Caco-2 (cell line): ENCODE measurements around the gene PNMA3. TPM values are rescaled to one million over a fixed set of nuclear protein-coding genes. Genes with fewer than 3 reads are reported as not detected.
"Not testable (repeated sequence)": the region's sequence is repeated elsewhere in the genome, so short reads cannot be mapped to it uniquely, and the experiment has no call there.

Source experiments
- BruUV-seq: library from RNA; stranded (reverse); fragments of 400-500 nt; replicated peaks from 2 replicates; lab custom pipeline; 2021; lab: Mats Ljungman, UMichigan
- CTCF ChIA-PET: fragments of 300-600 bp; sonication (Branson Sonifier 250); formaldehyde crosslinking; loops from one replicate; lab custom pipeline; 2022; ENCODE audit warnings: antibody characterized with exemption; lab: Charles Lee
- POLR2A ChIA-PET: fragments of 300-600 bp; sonication (Branson Sonifier 250); formaldehyde crosslinking; loops from one replicate; lab custom pipeline; 2022; ENCODE audit warnings: antibody characterized with exemption; lab: Charles Lee
- DNase-seq, 2 experiments: peaks; one replicate each; pipeline versions ENCODE4 v3.0.0 to v3.0.0-alpha.2; 2020 to 2022
- H3K27me3 ChIP-seq: replicated peaks from 2 replicates; pipeline ENCODE4 v1.6.0; 2011; ENCODE audit warnings: low read length; ENCODE audit not compliant: control insufficient read depth, insufficient read depth
- H3K36me3 ChIP-seq: 2 replicates; pipeline ENCODE4 v1.5.1; 2011; ENCODE audit warnings: low read length; ENCODE audit not compliant: control insufficient read depth, insufficient read depth
- H3K4me1 ChIP-seq: fragments of 250-450 bp; sonication (Bioruptor Pico); 2 replicates; pipeline ENCODE4 v1.5.1; 2020; ENCODE audit warnings: mild to moderate bottlenecking
- H3K4me3 ChIP-seq: 2 replicates; pipeline ENCODE4 v1.5.1; 2011; ENCODE audit warnings: low read depth, mild to moderate bottlenecking, control low read depth, low read length
- H3K9me3 ChIP-seq: fragments of 250-450 bp; sonication (Bioruptor Pico); 2 replicates; pipeline ENCODE4 v1.5.1; 2020; ENCODE audit warnings: mild to moderate bottlenecking, moderate library complexity
- H3K27ac Mint-ChIP-seq: one replicate; pipeline ENCODE4 v1.8.0; 2022; ENCODE audit warnings: mixed read lengths; ENCODE audit not compliant: unreplicated experiment
- H3K27me3 Mint-ChIP-seq: one replicate; pipeline ENCODE4 v1.8.0; 2022; ENCODE audit warnings: mixed read lengths; ENCODE audit not compliant: insufficient read depth, unreplicated experiment
- H3K36me3 Mint-ChIP-seq: one replicate; pipeline ENCODE4 v1.8.0; 2022; ENCODE audit warnings: mild to moderate bottlenecking, mixed read lengths; ENCODE audit not compliant: insufficient read depth, unreplicated experiment
- H3K4me1 Mint-ChIP-seq: one replicate; pipeline ENCODE4 v1.8.0; 2022; ENCODE audit warnings: low read depth, mixed read lengths; ENCODE audit not compliant: unreplicated experiment
- H3K4me3 Mint-ChIP-seq: one replicate; pipeline ENCODE4 v1.8.0; 2022; ENCODE audit warnings: mild to moderate bottlenecking, moderate library complexity, mixed read lengths; ENCODE audit not compliant: unreplicated experiment
- H3K9me3 Mint-ChIP-seq: one replicate; pipeline ENCODE4 v1.8.0; 2022; ENCODE audit warnings: mixed read lengths; ENCODE audit not compliant: unreplicated experiment
- CTCF ChIP-seq, 2 experiments: fragments of 200-600 bp in 1 of 2; IDR thresholded peaks; 1 replicate in 1 of 2; 2 replicates in 1 of 2; pipeline versions ENCODE4 v1.5.1 to v1.8.0; 2011 to 2022; ENCODE audit warnings: antibody characterized with exemption in 1 of 2, control low read depth in 1 of 2, inconsistent platforms in 1 of 2, low read depth in 1 of 2, low read length in 1 of 2, mild to moderate bottlenecking in 1 of 2, moderate library complexity in 1 of 2; ENCODE audit not compliant: insufficient read depth in 1 of 2, severe bottlenecking in 1 of 2, unreplicated experiment in 1 of 2
- intact Hi-C: fragments of 100-400 bp; cut with micrococcal nuclease; formaldehyde crosslinking; loops from one replicate; pipeline ENCODE4 v1.10.0; 2022; ENCODE audit not compliant: unreplicated experiment
- total RNA-seq: library from RNA; stranded (reverse); gene quantifications from 2 replicates; pipeline ENCODE4 v1.2.3, GENCODE V29; 2022

The PNMA3 gene
- total RNA-seq, 1 experiment from 2014 or later, result not detected

- BruUV-seq, result no TSS peak
- H3K9me3 ChIP-seq, result no peaks in the 10 kb centered on the region
- no peaks in the 10 kb centered on the region for H3K27me3 ChIP-seq
- H3K27me3 Mint-ChIP-seq, result no peaks in the 10 kb centered on the region
- no peak overlapping the region for H3K27ac Mint-ChIP-seq
- no peak overlapping the region for H3K4me3 Mint-ChIP-seq
- no peak for TF ChIP-seq CTCF (IDR thresholded peaks at IDR 0.05; ENCODE audit: insufficient read depth in 1 of 2, low read depth in 1 of 2, low read length in 1 of 2, severe bottlenecking in 1 of 2, unreplicated experiment in 1 of 2)
- ChIA-PET CTCF (no interaction called here), POLR2A (no interaction called here)
- no peak for DNase-seq
- H3K4me3 ChIP-seq, result no peak overlapping the region
- intact Hi-C loops, result no loop called here
- H3K4me1 ChIP-seq, result no peaks in the 10 kb centered on the region
- H3K36me3 ChIP-seq, result no peaks in the 10 kb centered on the region
- H3K36me3 Mint-ChIP-seq, result no peaks in the 10 kb centered on the region
- H3K4me1 Mint-ChIP-seq, result no peaks in the 10 kb centered on the region
- H3K9me3 Mint-ChIP-seq, result no peaks in the 10 kb centered on the region
Observed at GRCh38 chrX:153074262-153074899, 18.1 kb downstream of the PNMA3 start.

- intact Hi-C loops, result no loop called here
- ChIA-PET CTCF (no interaction called here), POLR2A (no interaction called here)
- Mint-ChIP-seq H3K27me3 (no peaks in the 10 kb centered on the region), H3K9me3 (no peaks in the 10 kb centered on the region), H3K36me3 (no peaks in the 10 kb centered on the region), H3K4me1 (no peaks in the 10 kb centered on the region), H3K4me3 (no peak overlapping the region), H3K27ac (no peak overlapping the region)
- H3K4me1 ChIP-seq, result no peaks in the 10 kb centered on the region
- H3K36me3 ChIP-seq, result no peaks in the 10 kb centered on the region
- no peak overlapping the region for H3K4me3 ChIP-seq
- H3K27me3 ChIP-seq, result no peaks in the 10 kb centered on the region
- H3K9me3 ChIP-seq, result no peaks in the 10 kb centered on the region
- no TSS peak for BruUV-seq
- no peak for TF ChIP-seq CTCF (IDR thresholded peaks at IDR 0.05; ENCODE audit: insufficient read depth in 1 of 2, low read depth in 1 of 2, low read length in 1 of 2, severe bottlenecking in 1 of 2, unreplicated experiment in 1 of 2)
- no peak for DNase-seq
Observed at GRCh38 chrX:153074935-153075334, 18.7 kb downstream of the PNMA3 start.

GRCh38 chrX:153075366-153075765, 19.1 kb downstream of the PNMA3 start:
- intact Hi-C loops, result no loop called here
- Mint-ChIP-seq H3K36me3 (no peaks in the 10 kb centered on the region), H3K27ac (no peak overlapping the region), H3K4me1 (no peaks in the 10 kb centered on the region), H3K27me3 (no peaks in the 10 kb centered on the region), H3K4me3 (no peak overlapping the region), H3K9me3 (no peaks in the 10 kb centered on the region)
- no peak for DNase-seq
- POLR2A ChIA-PET, result no interaction called here
- CTCF ChIA-PET, result no interaction called here
- no peak for TF ChIP-seq CTCF (IDR thresholded peaks at IDR 0.05; ENCODE audit: insufficient read depth in 1 of 2, low read depth in 1 of 2, low read length in 1 of 2, severe bottlenecking in 1 of 2, unreplicated experiment in 1 of 2)
- no peaks in the 10 kb centered on the region for H3K9me3 ChIP-seq
- BruUV-seq, result no TSS peak
- H3K36me3 ChIP-seq, result no peaks in the 10 kb centered on the region
- no peaks in the 10 kb centered on the region for H3K4me1 ChIP-seq
- H3K27me3 ChIP-seq, result no peaks in the 10 kb centered on the region
- no peak overlapping the region for H3K4me3 ChIP-seq

GRCh38 chrX:153077437-153078135, 21.3 kb downstream of the PNMA3 start:
- intact Hi-C loops, H3K4me1 Mint-ChIP-seq, DNase-seq, H3K27me3 Mint-ChIP-seq, H3K27me3 ChIP-seq, H3K4me3 ChIP-seq, H3K27ac Mint-ChIP-seq, BruUV-seq, H3K4me1 ChIP-seq, H3K4me3 Mint-ChIP-seq, H3K9me3 Mint-ChIP-seq, POLR2A ChIA-PET, H3K9me3 ChIP-seq, H3K36me3 Mint-ChIP-seq, H3K36me3 ChIP-seq, CTCF ChIA-PET: not testable (repeated sequence)
